ENCODE data around the gene CPB2. TPM values are rescaled to one million over a fixed set of nuclear protein-coding genes. Genes with fewer than 3 reads are reported as not detected.

Gene CPB2
- total RNA-seq, 4 donors from 2014 or later = not detected

- no peak for TF ChIP-seq CTCF (IDR thresholded peaks at IDR 0.05)
- DNase-seq (ENCODE audit: low spot score) (no peak), ATAC-seq (ENCODE audit: low FRiP score) (no peak)
These were observed 41.1 kb upstream of the CPB2 start for GRCh38 chr13:46145950-46146349.

DNA sequence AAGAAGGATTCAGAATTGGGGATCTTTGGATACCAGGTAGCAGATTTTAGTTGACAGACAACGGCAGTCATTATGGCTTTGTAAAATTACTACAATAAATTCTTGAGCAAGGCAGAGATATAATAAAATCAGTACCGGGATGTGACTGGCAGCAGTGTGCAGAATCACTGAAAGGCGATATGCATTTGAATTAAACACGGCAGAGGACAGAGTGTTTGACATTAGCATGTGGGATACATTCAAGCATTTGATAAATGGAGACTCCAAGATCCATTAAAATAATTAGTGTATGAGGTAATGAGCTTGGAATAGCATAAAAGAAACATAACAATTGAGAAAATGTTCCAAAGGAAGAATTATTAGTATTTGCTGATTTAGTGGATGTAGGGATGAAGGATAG, 40.3 kb upstream of the CPB2 start:
- TF ChIP-seq CTCF (IDR thresholded peaks at IDR 0.05) = no peak
- no peak for ATAC-seq (ENCODE audit: low FRiP score)
- DNase-seq (ENCODE audit: low spot score) = no peak

- no peak for ATAC-seq (ENCODE audit: low FRiP score)
- DNase-seq (ENCODE audit: low spot score) = no peak
- TF ChIP-seq CTCF (IDR thresholded peaks at IDR 0.05) = no peak
These were observed 38.4 kb upstream of the CPB2 start for GRCh38 chr13:46143184-46143701.

- DNase-seq (ENCODE audit: low spot score) (no peak), ATAC-seq (ENCODE audit: low FRiP score) (no peak)
These were observed 37.9 kb upstream of the CPB2 start for GRCh38 chr13:46142776-46143175.

GRCh38 chr13:46140044-46140443, 35.2 kb upstream of the CPB2 start:
- no peak for TF ChIP-seq CTCF (IDR thresholded peaks at IDR 0.05)
- no peak for ATAC-seq (ENCODE audit: low FRiP score)
- DNase-seq (ENCODE audit: low spot score) = no peak

More at GRCh38 chr13:46142776-46143175, 37.9 kb upstream of the CPB2 start:
- no peak for TF ChIP-seq CTCF (IDR thresholded peaks at IDR 0.05)

- TF ChIP-seq CTCF (IDR thresholded peaks at IDR 0.05) = no peak
- DNase-seq (ENCODE audit: low spot score) = no peak
- no peak for ATAC-seq (ENCODE audit: low FRiP score)
These were observed 32.9 kb upstream of the CPB2 start for GRCh38 chr13:46137627-46138317.

- TF ChIP-seq CTCF (IDR thresholded peaks at IDR 0.05) = no peak
- no peak for ATAC-seq (ENCODE audit: low FRiP score)
- DNase-seq (ENCODE audit: low spot score) = no peak
These were observed 31.9 kb upstream of the CPB2 start for GRCh38 chr13:46136688-46137087.
